GM21423 (cell line): ENCODE data around the gene FLOT1.

Experiments used
- ATAC-seq: cut with Tn5 transposase; IDR thresholded peaks from one replicate; pipeline ENCODE4 v1.9.1; 2021; ENCODE audit warnings: mild to moderate bottlenecking, moderate library complexity; ENCODE audit not compliant: unreplicated experiment

The FLOT1 gene

GRCh38 chr6:30747902-30748769 lies 5.6 kb upstream of the FLOT1 start:
- no peak for ATAC-seq

GRCh38 chr6:30747300-30747687 lies 4.8 kb upstream of the FLOT1 start:
- ATAC-seq: no peak

DNA sequence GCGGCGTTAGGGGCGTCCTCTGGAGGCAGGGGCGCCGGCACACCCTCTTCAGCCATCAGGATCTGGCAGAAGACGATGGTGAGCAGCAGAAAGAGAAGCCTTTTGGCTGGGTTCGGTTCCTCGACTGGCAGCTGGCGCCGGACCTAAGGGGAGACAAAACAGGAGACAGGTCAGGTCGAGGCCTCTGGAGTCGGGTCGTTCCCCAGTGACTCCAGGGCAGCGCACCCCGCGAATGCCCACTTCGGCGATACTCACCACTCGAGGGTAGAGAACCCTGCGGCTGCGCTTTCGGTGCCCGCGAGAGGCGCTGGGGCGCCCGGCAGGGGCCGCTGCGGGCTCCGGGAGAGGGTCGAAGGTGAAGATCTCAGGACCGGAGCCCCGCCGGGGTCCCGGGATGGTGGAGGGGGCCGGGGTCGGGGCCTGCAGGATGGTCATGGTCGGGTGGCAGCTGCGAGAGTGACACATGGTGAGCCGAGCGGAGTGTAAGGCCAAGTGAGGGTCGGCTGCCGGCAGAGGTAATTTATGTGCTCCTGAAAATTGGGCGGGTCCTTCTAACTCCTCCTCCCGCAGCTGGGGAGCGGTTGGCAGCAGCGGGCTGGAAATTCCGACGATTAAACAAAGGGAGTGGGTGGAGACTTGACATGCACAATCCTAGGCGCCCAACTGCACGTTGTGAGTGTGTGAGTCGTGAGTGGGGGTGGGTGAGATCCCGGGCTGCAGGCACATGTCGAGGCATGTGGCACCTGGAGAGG lies 1.7 kb upstream of the FLOT1 start, which contains the start of gene IER3:
Gene IER3, minus strand, starts transcription at position 494 of the 752 bp plus-strand sequence. Its CDS starts 29 bp downstream, at position 465.
- no peak for ATAC-seq

DNA sequence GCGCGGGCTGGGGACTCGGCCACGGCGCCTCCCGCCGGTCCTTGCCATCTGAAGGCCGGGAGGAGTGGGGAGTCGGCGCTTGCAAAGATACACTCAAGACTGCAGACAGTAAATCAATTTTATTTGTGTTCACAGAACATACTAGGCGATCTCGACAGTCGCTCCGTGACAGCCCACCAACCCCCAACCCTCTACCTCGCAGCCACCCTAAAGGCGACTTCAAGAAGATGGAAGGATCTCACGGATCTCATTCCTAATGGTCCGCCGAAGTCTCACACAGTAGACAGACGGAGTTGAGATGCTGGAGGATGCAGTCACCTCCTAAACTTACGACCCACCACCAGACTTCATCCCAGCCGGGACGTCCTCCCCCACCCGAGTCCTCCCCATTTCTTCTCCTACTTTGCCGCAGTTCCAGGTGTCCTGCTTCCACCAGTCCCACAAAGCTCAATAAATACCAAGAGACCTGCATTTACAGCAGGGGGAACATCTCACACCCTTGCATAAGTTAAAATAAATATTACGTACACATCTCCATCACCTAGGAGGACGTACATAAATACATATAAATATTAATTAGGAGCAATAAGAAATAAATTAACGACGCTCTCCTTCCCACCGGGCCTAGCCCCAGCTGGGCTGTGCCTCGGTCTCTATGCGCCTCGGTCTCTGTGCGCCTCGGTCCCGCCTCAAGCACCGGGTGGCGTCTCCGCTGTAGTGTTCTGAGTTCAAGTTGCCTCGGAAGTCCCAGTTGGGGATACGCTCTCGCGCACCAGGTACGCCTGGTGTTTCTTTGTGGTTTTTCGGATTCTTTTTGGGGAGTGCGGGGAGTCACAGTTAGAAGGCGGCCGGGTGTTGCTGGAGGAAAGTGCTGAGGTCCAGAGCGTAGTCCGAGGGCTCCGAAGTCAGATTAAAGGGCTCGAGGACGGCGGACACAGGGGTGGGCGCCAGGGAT lies 889 bp upstream of the FLOT1 start:
- no peak for ATAC-seq

DNA sequence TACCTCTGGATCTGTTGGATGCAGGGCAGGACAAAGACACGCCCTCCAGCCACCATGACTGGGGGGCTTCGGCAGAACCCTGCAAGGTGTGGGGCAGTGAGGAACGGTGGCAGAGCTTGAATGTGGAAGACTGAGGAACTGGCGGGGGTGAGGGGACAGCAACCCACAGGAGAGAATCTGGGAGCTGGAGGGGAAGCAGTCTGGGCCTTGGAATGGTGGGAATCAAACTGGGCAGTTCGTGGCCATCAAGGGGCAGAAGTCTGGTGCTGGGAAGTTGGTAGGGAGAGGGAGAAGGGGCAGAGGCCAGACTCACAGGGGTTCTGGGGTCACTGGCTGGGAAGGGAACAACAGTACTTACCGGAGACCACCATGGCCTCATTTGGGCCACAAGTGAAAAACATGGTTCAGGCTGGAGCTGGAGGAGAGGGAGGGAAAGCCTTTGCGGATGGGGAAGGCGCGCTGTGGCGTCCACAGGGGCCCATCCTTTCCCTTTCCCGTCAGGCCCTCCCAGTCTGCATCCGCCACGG lies 635 bp downstream of the FLOT1 start:
- peak; percentile 1 for ATAC-seq

DNA sequence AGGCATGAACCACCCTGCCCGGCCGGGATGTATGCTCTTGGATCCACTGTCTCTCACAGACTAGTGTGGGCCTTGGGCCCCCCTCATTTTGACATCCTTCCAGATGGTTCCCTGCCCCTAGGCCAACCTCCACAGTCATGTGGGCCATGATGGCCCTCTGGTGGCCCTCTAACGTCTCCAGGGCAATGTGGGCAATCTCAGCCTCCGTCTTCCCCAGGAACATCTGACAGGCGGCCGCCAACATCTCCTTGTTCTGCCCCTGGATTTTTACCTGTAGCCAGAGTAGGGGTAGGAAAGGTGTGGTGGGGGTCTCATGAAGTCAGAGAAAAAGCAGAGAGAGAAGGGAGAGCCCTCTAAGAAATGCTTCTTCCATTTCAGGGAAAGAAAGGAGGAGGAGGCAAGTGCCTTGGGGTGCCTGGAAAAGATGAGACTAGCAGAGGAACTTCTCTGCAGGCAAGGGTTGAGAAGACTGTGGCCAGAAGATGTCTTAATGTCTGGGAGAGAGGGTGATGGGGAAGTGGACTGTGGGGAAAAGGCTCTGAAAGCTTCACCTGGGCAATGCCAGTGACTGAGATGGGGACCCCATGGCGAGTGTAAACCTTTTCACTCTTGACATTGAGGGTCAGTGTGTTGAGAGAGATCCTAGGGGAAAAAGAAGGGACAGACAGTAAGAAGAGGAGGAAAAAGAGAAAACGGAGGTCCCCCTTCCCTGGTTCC lies 1.3 kb downstream of the FLOT1 start:
- no peak for ATAC-seq

- ATAC-seq: no peak
Measured at GRCh38 chr6:30740540-30740870, 2.0 kb downstream of the FLOT1 start.

GRCh38 chr6:30738532-30738931 lies 4.0 kb downstream of the FLOT1 start:
- ATAC-seq: no peak

- ATAC-seq: no peak
Measured at GRCh38 chr6:30735668-30736314, 6.7 kb downstream of the FLOT1 start.

DNA sequence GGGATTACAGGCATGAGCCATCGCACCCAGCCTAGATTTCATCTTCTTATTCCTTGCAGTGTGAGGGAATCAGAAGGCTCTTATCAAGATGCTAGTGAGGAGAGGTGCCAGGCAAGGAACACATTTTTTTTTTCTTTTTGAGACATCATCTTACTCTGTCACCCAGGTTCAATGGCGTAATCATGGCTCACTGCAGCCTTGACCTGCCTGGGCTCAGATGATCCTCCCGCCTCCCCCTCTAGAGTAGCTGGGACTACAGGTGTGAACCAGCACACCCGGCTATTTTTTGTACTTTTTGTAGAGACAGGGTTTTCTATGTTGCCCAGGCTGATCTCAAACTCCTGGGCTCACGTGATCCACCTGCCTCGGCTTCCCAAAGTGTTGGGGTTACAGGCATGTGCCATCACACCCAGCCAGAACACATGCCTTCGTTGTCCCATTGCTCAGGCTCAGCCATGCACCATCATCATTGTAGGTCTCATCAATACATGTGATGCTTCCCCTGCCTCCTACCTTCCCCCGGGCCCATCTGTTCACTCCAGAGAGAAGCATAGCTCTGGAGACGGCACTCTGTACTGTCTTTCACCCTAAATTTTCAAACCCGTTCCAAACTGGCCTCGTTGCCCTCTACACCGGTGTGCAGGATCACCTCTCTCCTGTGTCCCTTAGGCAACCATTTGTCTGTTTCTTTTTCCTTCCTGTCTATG lies 10.1 kb downstream of the FLOT1 start:
- ATAC-seq: no peak

- peak; percentile 53 for ATAC-seq
Measured at GRCh38 chr6:30730601-30731435, 11.7 kb downstream of the FLOT1 start.

DNA sequence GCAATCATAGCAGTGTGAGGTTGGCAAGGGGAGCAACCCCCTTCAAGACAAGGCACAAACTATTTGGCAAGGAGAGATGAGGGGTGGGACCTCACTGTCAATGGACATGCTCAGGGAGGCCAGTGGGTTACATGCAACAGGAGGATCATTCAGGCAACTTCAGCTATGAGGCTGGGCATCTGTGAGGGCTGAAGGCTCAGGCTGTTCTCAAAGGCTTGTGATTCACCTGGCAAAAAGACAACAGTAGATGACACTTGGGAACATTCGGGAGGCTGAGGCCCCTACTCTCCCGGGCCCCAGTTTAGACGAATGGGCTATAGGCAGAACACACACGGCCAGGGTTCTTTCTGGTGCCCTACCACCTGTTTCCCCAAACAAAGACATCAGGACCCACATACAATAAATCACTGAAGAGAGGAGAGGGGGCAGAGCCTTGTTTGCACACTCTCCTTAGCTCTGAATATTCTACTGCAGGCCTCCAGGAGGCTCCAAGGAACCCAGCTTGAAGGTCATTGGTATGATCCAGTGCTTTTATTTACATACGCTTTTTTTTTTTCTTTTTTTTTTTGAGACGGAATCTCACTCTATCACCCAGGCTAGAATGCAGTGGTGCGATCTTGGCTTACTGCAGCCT lies 14.4 kb downstream of the FLOT1 start:
- ATAC-seq: no peak

DNA sequence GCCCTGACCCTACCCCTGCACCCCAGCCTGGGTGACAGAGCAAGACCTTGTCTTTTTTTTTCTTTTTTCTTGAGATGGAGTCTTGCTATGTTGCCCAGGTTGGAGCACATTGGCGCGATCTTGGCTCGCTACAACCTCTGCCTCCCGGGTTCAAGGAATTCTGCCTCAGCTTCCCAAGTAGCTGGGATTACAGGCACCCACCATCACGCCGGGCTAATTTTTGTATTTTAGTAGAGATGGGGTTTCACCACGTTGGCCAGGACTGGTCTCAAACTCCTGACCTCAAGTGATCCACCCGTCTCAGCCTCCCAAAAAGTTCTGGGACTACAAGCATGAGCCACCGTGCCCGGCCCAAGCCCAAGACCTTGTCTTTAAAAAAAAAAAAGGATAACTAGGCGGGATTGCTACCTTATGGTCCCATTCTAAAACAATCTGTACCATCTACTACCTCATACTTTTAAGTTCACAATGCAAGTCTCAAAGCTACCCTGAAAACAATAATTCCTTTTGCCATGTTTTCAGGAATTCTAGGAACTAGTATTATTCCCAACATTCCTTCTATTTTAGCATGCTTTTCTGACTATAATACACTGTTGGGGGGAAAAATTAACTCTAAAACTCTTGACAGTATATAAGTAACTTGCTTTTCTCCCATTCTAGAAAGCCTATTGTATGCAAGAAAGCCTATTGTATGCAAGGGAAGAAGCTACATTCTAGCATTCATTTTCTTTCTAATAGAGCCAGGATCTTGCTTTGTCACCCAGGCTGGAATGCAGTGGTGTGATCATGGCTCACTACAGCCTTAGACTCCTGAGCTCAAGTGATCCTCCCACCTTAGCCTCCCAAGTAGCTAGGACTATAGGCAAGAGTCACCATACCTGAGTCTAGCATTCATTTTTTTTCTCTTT lies 15.7 kb downstream of the FLOT1 start:
- no peak for ATAC-seq

DNA sequence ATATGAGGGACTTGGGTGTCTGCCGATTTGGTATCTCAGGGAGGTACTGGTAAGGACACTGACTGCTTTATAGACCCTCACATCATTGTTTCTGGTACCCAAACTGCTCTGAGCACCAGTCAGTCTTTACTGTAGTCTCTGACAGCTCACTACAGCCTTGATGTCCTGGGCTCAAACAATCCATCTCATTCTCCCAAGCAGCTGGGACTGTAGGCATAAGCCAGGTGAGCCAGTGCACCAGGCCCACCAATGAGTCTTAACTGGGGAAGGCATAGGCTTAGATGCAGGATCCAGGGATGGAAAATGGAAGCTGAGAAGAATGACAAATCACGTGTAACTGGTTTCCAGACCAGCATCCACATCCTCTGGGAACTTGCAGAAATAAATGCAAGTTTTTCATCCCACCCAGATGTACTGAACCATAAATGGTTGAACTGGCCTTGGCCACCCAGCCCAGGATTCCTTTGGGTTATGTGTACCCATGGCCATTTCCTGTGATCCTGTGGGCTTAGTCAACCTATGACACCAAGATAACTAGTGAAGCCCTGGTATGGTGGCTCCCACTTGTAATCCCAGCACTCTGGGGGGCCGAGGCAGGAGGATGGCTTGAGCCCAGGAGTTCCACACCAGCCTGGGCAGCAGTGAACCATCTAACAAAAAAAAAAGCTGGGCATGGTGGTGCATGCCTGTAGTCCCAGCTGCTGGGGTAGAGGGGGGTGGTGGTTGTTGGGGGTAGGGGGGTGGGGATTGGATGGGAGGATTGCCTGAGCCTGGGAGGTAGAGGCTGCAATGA lies 16.6 kb downstream of the FLOT1 start:
- no peak for ATAC-seq

DNA sequence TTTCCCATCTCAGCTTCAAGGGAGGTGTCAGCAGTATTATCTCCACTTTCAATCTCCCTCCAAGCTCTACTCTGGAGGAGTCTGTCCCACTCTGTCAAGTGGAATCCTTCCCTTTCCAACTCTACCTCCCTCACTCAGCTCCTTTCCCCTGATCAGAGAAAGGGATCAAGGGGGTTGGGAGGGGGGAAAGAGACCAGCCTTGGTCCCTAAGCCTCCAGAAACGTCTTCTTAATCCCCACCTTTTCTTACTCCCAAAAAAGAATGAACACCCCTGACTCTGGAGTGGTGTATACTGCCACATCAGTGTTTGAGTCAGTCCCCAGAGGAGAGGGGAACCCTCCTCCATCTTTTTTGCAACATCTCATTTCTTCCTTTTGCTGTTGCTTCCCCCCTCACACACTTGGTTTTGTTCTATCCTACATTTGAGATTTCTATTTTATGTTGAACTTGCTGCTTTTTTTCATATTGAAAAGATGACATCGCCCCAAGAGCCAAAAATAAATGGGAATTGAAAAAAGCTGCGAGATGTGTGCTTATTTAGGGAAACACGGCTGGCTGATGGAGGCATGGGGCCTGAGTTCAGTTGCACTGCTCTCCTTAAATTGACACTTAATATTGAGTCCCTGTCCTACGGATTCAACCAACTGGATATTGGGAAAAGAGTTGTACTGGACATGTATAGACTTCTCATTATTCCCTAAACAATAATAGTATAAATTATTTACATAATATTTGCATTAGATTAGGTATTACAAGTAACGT lies 17.4 kb downstream of the FLOT1 start:
- ATAC-seq: no peak
